Measurements from ENCODE around the gene RIC8B.

DNA sequence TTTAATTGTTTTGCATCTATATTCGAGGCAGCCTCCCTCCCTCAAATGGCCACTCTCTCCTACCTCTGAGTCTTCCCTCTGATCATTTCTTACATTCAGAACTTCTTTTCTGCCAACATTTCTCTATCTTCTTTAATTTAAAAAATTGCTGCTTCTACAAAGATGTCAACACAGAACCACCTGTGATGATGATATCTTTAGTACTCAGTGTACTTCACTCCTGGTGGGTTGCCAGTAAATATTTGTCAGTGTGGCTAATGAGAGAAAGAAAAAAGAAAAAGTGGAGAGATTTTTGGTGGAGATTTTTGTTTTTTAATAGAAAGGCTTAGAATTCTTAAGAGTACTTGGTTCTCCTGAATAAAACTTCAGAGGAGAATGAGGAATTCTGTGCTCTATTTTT lies 8.1 kb downstream of the RIC8B start:
- TF ChIP-seq, protein P1, sequence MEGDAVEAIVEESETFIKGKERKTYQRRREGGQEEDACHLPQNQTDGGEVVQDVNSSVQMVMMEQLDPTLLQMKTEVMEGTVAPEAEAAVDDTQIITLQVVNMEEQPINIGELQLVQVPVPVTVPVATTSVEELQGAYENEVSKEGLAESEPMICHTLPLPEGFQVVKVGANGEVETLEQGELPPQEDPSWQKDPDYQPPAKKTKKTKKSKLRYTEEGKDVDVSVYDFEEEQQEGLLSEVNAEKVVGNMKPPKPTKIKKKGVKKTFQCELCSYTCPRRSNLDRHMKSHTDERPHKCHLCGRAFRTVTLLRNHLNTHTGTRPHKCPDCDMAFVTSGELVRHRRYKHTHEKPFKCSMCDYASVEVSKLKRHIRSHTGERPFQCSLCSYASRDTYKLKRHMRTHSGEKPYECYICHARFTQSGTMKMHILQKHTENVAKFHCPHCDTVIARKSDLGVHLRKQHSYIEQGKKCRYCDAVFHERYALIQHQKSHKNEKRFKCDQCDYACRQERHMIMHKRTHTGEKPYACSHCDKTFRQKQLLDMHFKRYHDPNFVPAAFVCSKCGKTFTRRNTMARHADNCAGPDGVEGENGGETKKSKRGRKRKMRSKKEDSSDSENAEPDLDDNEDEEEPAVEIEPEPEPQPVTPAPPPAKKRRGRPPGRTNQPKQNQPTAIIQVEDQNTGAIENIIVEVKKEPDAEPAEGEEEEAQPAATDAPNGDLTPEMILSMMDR (IDR thresholded peaks at IDR 0.05; ENCODE audit: borderline replicate concordance, extremely low read depth, low read length, poor library complexity, severe bottlenecking), result no peak
- TF ChIP-seq EZH2 (IDR thresholded peaks at IDR 0.05; ENCODE audit: borderline replicate concordance, low read depth, low read length, severe bottlenecking), result no peak
